GM19328 (cell line): ENCODE data around the gene CENPVL2.
"Not testable (repeated sequence)": the region's sequence is repeated elsewhere in the genome, so short reads cannot be mapped to it uniquely, and the experiment has no call there.

ENCODE experiments used
- ATAC-seq: cut with Tn5 transposase; IDR thresholded peaks from one replicate; pipeline ENCODE4 v1.9.1; 2021; ENCODE audit warnings: mild to moderate bottlenecking, moderate library complexity; ENCODE audit not compliant: unreplicated experiment

Gene CENPVL2

GRCh38 chrX:51682720-51683062 lies at the start of gene CENPVL2:
TSS of gene CENPVL2 (minus strand) at chrX:51682831. CDS start at chrX:51682831, 0 bp downstream.
- not testable (repeated sequence) for ATAC-seq

- ATAC-seq: no peak
These were observed 45.6 kb upstream of the CENPVL2 start for GRCh38 chrX:51728202-51728601.

GRCh38 chrX:51712943-51713647 lies 30.5 kb upstream of the CENPVL2 start:
- not testable (repeated sequence) for ATAC-seq

GRCh38 chrX:51710277-51711164 lies 27.9 kb upstream of the CENPVL2 start, which contains the start of gene CENPVL1:
TSS of gene CENPVL1 (plus strand) at chrX:51710512. CDS start at chrX:51710512, 0 bp downstream.
- not testable (repeated sequence) for ATAC-seq

- ATAC-seq: no peak
These were observed 14.8 kb upstream of the CENPVL2 start for GRCh38 chrX:51697397-51697796.

- ATAC-seq: no peak
These were observed 11.6 kb upstream of the CENPVL2 start for GRCh38 chrX:51694254-51694653.

GRCh38 chrX:51681808-51682719 lies 567 bp downstream of the CENPVL2 start:
- ATAC-seq: not testable (repeated sequence)

GRCh38 chrX:51679689-51680433 lies 2.8 kb downstream of the CENPVL2 start:
- ATAC-seq: not testable (repeated sequence)

- no peak for ATAC-seq
These were observed 16.6 kb downstream of the CENPVL2 start for GRCh38 chrX:51665981-51666380.

GRCh38 chrX:51643377-51643776 lies 39.3 kb downstream of the CENPVL2 start:
- ATAC-seq: no peak

- no peak for ATAC-seq
These were observed 41.1 kb downstream of the CENPVL2 start for GRCh38 chrX:51641421-51642021.

- ATAC-seq: not testable (repeated sequence)
These were observed 46.1 kb downstream of the CENPVL2 start for GRCh38 chrX:51636511-51636910.
